Spleen (tissue), 7 donors: ENCODE results near the gene STAG1.

Experiments
- CTCF ChIP-seq, 11 experiments: fragments of 200-600 bp in 7 of 11; fragments of 450-650 bp in 4 of 11; sonication (generic) in 4 of 11; IDR thresholded peaks in 8 of 11; conservative IDR thresholded peaks in 3 of 11; 1 replicate in 7 of 11; 2 replicates in 4 of 11; pipeline versions ENCODE4 v1.4.0 to v1.8.0; 2016 to 2021; ENCODE audit warnings: antibody characterized with exemption in 11 of 11, inconsistent platforms in 4 of 11, mild to moderate bottlenecking in 1 of 11
- POLR2A ChIP-seq, 3 donors: fragments of 450-650 bp; IDR thresholded peaks; one replicate each; pipeline ENCODE4 v1.5.1; 2017; ENCODE audit warnings: antibody characterized with exemption in 3 of 3, mild to moderate bottlenecking in 1 of 3
- POLR2AphosphoS5 ChIP-seq, 3 donors: sonication (generic); formaldehyde crosslinking; IDR thresholded peaks; one replicate each; pipeline ENCODE4 v1.5.1; 2017; ENCODE audit warnings: antibody characterized with exemption in 3 of 3
- donor health status: DM: no; HTN: no; CAD: no; lungs with moderate emphysema.
- donor health status: DM: no; HTN: no; CAD: no.
- donor health status: DM: no; HTN: no; CAD: no.

GRCh38 chr3:136490646-136491405 lies 261.4 kb downstream of the STAG1 start:
- TF ChIP-seq POLR2A (IDR thresholded peaks at IDR 0.05) (no peak), POLR2AphosphoS5 (IDR thresholded peaks at IDR 0.05) (no peak), CTCF (IDR thresholded peaks at IDR 0.05 in 8 of 11, conservative IDR thresholded peaks at IDR 0.05 in 3 of 11) (no peak)
